Left cardiac atrium (tissue), 2 donors: Measurements from ENCODE around the gene POFUT1. TPM values are rescaled to one million over a fixed set of nuclear protein-coding genes. Genes with fewer than 3 reads are reported as not detected.

ENCODE experiments used
- total RNA-seq, 2 donors: library from RNA; stranded (reverse); fragmentation: NEBNext Ultra II Directional; extraction: Animal tissue kit (Norgen Biotek cat#: 25700); gene quantifications; one replicate each; pipeline ENCODE4 v1.2.1, GENCODE V29; 2021
- donor health status: DM: no; HTN: yes; CAD: no; lungs with severe emphysema.
- donor health status: DM: yes; HTN: yes; CAD: no.

The POFUT1 gene
- total RNA-seq, 2 donors from 2014 or later: 25.5 to 28.6 TPM

Other genes starting within 250 kb of the POFUT1 start
- not detected for gene XKR7, start 239.7 kb upstream of the POFUT1 start, total RNA-seq
- 1 to 10 TPM; 7.2 to 7.8 TPM for gene CCM2L, start 197.4 kb upstream of the POFUT1 start, total RNA-seq
- 10 to 100 TPM; 11.1 to 14.1 TPM for gene HCK, start 155.6 kb upstream of the POFUT1 start, total RNA-seq
- gene TM9SF4, start 98.2 kb upstream of the POFUT1 start, total RNA-seq: 10 to 100 TPM; 31.2 to 37.8 TPM
- 1 to 10 TPM; 6.9 to 8.0 TPM for gene PLAGL2, start 137 bp upstream of the POFUT1 start, total RNA-seq
- gene KIF3B, start 69.8 kb downstream of the POFUT1 start, total RNA-seq: 10 to 100 TPM; 13.1 to 17.0 TPM
- 10 to 100 TPM; 32.1 to 49.0 TPM for gene ASXL1, start 150.5 kb downstream of the POFUT1 start, total RNA-seq